Neural cell (in vitro differentiated cells): ENCODE results near the gene CDC42SE1. TPM values are rescaled to one million over a fixed set of nuclear protein-coding genes. Genes with fewer than 3 reads are reported as not detected.
"Not testable (repeated sequence)": the region's sequence is repeated elsewhere in the genome, so short reads cannot be mapped to it uniquely, and the experiment has no call there.

Experiments used
- H2AFZ ChIP-seq: fragments of 200-600, 300-800 bp; sonication (generic), shearing (Covaris generic); 2 replicates; pipeline ENCODE4 v1.6.0; 2014; ENCODE audit warnings: low read depth, mild to moderate bottlenecking, antibody characterized with exemption, low read length, moderate library complexity
- H3F3A ChIP-seq: fragments of 200-600 bp; shearing (Covaris generic); 2 replicates; pipeline ENCODE4 v1.6.1; 2016; ENCODE audit warnings: mild to moderate bottlenecking, moderate library complexity, mixed read lengths, antibody characterized with exemption, low read length; ENCODE audit not compliant: insufficient read depth, poor library complexity, severe bottlenecking
- H3K27ac ChIP-seq: fragments of 200-600, 300-800 bp; sonication (generic), shearing (Covaris generic); 2 replicates; pipeline ENCODE4 v1.5.1; 2014; ENCODE audit warnings: mild to moderate bottlenecking, low read length, moderate library complexity
- H3K27me3 ChIP-seq: fragments of 300-800, 200-600 bp; sonication (generic), shearing (Covaris generic); 2 replicates; pipeline ENCODE4 v1.6.0; 2014; ENCODE audit warnings: mild to moderate bottlenecking, low read depth, low read length, moderate library complexity; ENCODE audit not compliant: insufficient read depth
- H3K36me3 ChIP-seq: fragments of 300-800, 200-600 bp; sonication (generic), shearing (Covaris generic); 2 replicates; pipeline ENCODE4 v1.5.1; 2014; ENCODE audit warnings: mild to moderate bottlenecking, antibody characterized with exemption, low read length, moderate library complexity; ENCODE audit not compliant: insufficient read depth
- H3K4me2 ChIP-seq: fragments of 300-800, 200-600 bp; sonication (generic), shearing (Covaris generic); 2 replicates; pipeline ENCODE4 v1.6.0; 2014; ENCODE audit warnings: mild to moderate bottlenecking, low read length
- H3K4me3 ChIP-seq: fragments of 300-800, 200-600 bp; sonication (generic), shearing (Covaris generic); 2 replicates; pipeline ENCODE4 v1.5.1; 2014; ENCODE audit warnings: mild to moderate bottlenecking, low read length, moderate library complexity
- H3K79me2 ChIP-seq: fragments of 200-600 bp; shearing (Covaris generic); replicated peaks from 2 replicates; pipeline ENCODE4 v1.6.0; 2014; ENCODE audit warnings: mild to moderate bottlenecking, low read length, moderate library complexity; ENCODE audit not compliant: insufficient read depth
- H3K9ac ChIP-seq: fragments of 300-800, 200-600 bp; sonication (generic), shearing (Covaris generic); 2 replicates; pipeline ENCODE4 v1.6.1; 2016; ENCODE audit warnings: mild to moderate bottlenecking, low read length, mixed read lengths
- H3K9me2 ChIP-seq: fragments of 200-600 bp; shearing (Covaris generic); 2 replicates; pipeline ENCODE4 v1.6.1; 2016; ENCODE audit warnings: mild to moderate bottlenecking, low read length, mixed read lengths; ENCODE audit not compliant: insufficient read depth
- H3K9me3 ChIP-seq: fragments of 200-600, 300-800 bp; sonication (generic), shearing (Covaris generic); 2 replicates; pipeline ENCODE4 v1.6.1; 2016; ENCODE audit warnings: mild to moderate bottlenecking, mixed run types, low read length, moderate library complexity, mixed read lengths
- H4K20me1 ChIP-seq: fragments of 200-600 bp; shearing (Covaris generic); 2 replicates; pipeline ENCODE4 v1.6.1; 2016; ENCODE audit warnings: mild to moderate bottlenecking, mixed run types; ENCODE audit not compliant: insufficient read depth
- EP300 ChIP-seq: fragments of 450-650 bp; conservative IDR thresholded peaks from 2 replicates; pipeline ENCODE4 v1.6.1; 2014; ENCODE audit warnings: antibody characterized with exemption, mild to moderate bottlenecking, moderate library complexity; ENCODE audit not compliant: poor library complexity, severe bottlenecking
- EZH2 ChIP-seq: fragments of 200-600, 300-800 bp; shearing (Covaris generic), sonication (generic); IDR thresholded peaks from 2 replicates; pipeline ENCODE4 v1.6.1; 2014; ENCODE audit warnings: antibody characterized with exemption, low read length, borderline replicate concordance, mild to moderate bottlenecking; ENCODE audit not compliant: insufficient read depth, poor library complexity, severe bottlenecking
- MXI1 ChIP-seq: fragments of 450-650 bp; conservative IDR thresholded peaks from 2 replicates; pipeline ENCODE4 v1.6.1; 2014; ENCODE audit warnings: antibody characterized with exemption, mild to moderate bottlenecking; ENCODE audit not compliant: poor library complexity, severe bottlenecking
- POLR2AphosphoS5 ChIP-seq: IDR thresholded peaks from 2 replicates; pipeline ENCODE4 v1.6.1; 2012
- RAD21 ChIP-seq: fragments of 450-650 bp; conservative IDR thresholded peaks from 2 replicates; pipeline ENCODE4 v1.6.1; 2014; ENCODE audit warnings: antibody characterized with exemption, mild to moderate bottlenecking, moderate library complexity
- SMC3 ChIP-seq: fragments of 450-650 bp; conservative IDR thresholded peaks from 2 replicates; pipeline ENCODE4 v1.6.1; 2014; ENCODE audit warnings: antibody characterized with exemption, mild to moderate bottlenecking, moderate library complexity; ENCODE audit not compliant: poor library complexity
- TAF1 ChIP-seq: IDR thresholded peaks from 2 replicates; pipeline ENCODE4 v1.6.1; 2012; ENCODE audit warnings: low read depth
- polyA plus RNA-seq: library from polyadenylated mRNA; depleted of rRNA; stranded (reverse); fragments of >200 nt; gene quantifications from 2 replicates; pipeline ENCODE4 v1.2.3, GENCODE V29; 2014
- TF ChIP-seq, protein P1 (sequence below): IDR thresholded peaks from 2 replicates; pipeline ENCODE4 v1.6.1; 2012; ENCODE audit warnings: borderline replicate concordance
- TF ChIP-seq, protein P2 (sequence below): fragments of 450-650 bp; IDR thresholded peaks from 2 replicates; pipeline ENCODE4 v1.5.1; 2014; ENCODE audit warnings: antibody characterized with exemption, mild to moderate bottlenecking, moderate library complexity; ENCODE audit not compliant: poor library complexity, severe bottlenecking

CDC42SE1 gene
- polyA plus RNA-seq, 1 donor from 2014 or later: 102 TPM

DNA sequence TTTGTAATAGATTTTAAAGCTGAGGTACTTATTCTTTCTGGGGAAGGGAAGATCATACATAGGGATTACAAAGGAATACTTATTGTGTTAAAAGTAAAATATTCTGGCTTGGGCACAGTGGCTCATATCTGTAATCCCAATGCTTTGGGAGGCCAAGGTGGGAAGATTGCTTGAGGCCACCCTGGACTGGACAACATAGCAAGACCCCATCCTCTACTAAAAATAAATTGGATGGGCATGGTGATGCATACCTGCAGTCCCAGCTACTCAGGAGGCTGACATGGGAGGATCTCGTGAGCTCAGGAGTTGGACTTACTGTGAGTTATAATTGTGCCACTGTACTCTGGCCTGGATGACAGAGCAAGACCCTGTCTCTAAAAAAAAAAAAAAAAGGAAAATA, 38.7 kb upstream of the CDC42SE1 start:
- H3K9me3 ChIP-seq: no peaks in the 10 kb centered on the region
- no peak overlapping the region for H3K9ac ChIP-seq
- no peaks in the 10 kb centered on the region for H3K79me2 ChIP-seq
- TF ChIP-seq POLR2AphosphoS5 (no peak), TAF1 (no peak), EP300 (no peak)
- H3K9me2 ChIP-seq: no peaks in the 10 kb centered on the region
- H4K20me1 ChIP-seq: no peaks in the 10 kb centered on the region
- H3K4me2 ChIP-seq: no peak overlapping the region
- no peak overlapping the region for H3K4me3 ChIP-seq
- H3F3A ChIP-seq: no peaks in the 10 kb centered on the region
- H2AFZ ChIP-seq: no peak overlapping the region
- H3K36me3 ChIP-seq: no peaks in the 10 kb centered on the region
- H3K27ac ChIP-seq: no peak overlapping the region
- H3K27me3 ChIP-seq: no peaks in the 10 kb centered on the region

DNA sequence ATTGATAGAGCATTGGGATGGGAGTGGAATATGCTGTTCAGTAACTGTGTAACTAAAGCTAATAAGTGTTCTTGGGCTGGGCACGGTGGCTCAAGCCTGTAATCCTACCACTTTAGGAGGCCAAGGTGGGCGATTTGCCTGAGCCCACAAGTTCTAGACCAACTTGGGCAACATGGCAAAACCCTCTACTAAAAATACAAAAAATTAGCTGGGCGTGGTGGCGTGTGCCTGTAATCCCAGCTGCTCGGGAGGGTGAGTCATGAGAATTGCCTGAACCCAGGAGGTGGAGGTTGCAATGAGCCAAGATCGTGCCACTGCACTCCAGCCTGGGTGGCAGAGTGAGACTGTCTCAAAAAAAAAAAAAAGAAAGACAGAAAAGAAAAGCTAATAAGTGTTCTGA, 38.0 kb upstream of the CDC42SE1 start:
- H3K9me2 ChIP-seq, H3K9me3 ChIP-seq, H2AFZ ChIP-seq, H3K27ac ChIP-seq, H3K4me2 ChIP-seq, H3K36me3 ChIP-seq, H3K27me3 ChIP-seq, H3K4me3 ChIP-seq, H3K9ac ChIP-seq, H3F3A ChIP-seq, H3K79me2 ChIP-seq, H4K20me1 ChIP-seq: not testable (repeated sequence)

DNA sequence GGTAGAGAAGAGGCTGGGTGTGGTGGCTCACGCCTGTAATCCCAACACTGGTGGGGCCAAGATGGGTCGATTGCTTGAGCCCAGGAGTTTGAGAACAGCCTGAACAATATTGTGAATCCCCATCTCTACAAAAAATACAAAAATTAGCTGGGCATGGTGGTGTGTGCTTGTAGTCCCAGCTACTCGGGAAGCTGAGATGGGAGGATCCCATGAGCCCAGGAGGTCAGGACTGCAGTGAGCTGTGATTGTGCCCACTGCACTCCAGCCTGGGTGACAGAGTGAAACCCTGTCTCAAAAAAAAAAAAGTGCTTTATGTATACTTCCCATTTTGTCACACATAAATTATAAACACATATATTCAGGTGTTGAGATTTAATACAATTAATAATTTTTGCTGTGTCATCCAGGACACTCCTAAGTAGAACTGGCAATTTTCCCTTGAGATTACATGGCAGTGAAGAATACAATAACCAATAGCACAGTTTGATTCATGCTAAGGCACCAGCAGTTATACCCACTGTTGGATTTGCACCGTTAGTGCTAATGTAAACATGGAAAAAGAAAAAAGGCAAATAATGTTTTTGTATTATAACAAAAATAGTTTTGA, 26.6 kb upstream of the CDC42SE1 start:
- H3K27me3 ChIP-seq: no peaks in the 10 kb centered on the region
- H3K79me2 ChIP-seq: no peaks in the 10 kb centered on the region
- H3K9me2 ChIP-seq: no peaks in the 10 kb centered on the region
- no peaks in the 10 kb centered on the region for H4K20me1 ChIP-seq
- no peaks in the 10 kb centered on the region for H3K9me3 ChIP-seq
- H3K4me2 ChIP-seq: no peak overlapping the region
- H3F3A ChIP-seq: no peaks in the 10 kb centered on the region
- no peak overlapping the region for H3K9ac ChIP-seq
- no peak overlapping the region for H2AFZ ChIP-seq
- H3K27ac ChIP-seq: no peak overlapping the region
- no peak overlapping the region for H3K4me3 ChIP-seq
- TF ChIP-seq, protein P1, sequence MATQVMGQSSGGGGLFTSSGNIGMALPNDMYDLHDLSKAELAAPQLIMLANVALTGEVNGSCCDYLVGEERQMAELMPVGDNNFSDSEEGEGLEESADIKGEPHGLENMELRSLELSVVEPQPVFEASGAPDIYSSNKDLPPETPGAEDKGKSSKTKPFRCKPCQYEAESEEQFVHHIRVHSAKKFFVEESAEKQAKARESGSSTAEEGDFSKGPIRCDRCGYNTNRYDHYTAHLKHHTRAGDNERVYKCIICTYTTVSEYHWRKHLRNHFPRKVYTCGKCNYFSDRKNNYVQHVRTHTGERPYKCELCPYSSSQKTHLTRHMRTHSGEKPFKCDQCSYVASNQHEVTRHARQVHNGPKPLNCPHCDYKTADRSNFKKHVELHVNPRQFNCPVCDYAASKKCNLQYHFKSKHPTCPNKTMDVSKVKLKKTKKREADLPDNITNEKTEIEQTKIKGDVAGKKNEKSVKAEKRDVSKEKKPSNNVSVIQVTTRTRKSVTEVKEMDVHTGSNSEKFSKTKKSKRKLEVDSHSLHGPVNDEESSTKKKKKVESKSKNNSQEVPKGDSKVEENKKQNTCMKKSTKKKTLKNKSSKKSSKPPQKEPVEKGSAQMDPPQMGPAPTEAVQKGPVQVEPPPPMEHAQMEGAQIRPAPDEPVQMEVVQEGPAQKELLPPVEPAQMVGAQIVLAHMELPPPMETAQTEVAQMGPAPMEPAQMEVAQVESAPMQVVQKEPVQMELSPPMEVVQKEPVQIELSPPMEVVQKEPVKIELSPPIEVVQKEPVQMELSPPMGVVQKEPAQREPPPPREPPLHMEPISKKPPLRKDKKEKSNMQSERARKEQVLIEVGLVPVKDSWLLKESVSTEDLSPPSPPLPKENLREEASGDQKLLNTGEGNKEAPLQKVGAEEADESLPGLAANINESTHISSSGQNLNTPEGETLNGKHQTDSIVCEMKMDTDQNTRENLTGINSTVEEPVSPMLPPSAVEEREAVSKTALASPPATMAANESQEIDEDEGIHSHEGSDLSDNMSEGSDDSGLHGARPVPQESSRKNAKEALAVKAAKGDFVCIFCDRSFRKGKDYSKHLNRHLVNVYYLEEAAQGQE: no peak
- no peak for TF ChIP-seq RAD21
- TF ChIP-seq, protein P2, sequence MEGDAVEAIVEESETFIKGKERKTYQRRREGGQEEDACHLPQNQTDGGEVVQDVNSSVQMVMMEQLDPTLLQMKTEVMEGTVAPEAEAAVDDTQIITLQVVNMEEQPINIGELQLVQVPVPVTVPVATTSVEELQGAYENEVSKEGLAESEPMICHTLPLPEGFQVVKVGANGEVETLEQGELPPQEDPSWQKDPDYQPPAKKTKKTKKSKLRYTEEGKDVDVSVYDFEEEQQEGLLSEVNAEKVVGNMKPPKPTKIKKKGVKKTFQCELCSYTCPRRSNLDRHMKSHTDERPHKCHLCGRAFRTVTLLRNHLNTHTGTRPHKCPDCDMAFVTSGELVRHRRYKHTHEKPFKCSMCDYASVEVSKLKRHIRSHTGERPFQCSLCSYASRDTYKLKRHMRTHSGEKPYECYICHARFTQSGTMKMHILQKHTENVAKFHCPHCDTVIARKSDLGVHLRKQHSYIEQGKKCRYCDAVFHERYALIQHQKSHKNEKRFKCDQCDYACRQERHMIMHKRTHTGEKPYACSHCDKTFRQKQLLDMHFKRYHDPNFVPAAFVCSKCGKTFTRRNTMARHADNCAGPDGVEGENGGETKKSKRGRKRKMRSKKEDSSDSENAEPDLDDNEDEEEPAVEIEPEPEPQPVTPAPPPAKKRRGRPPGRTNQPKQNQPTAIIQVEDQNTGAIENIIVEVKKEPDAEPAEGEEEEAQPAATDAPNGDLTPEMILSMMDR: no peak
- TF ChIP-seq TAF1: no peak
- TF ChIP-seq POLR2AphosphoS5: no peak
- no peak for TF ChIP-seq EZH2
- no peak for TF ChIP-seq SMC3
- no peak for TF ChIP-seq EP300
- TF ChIP-seq MXI1: no peak
- no peaks in the 10 kb centered on the region for H3K36me3 ChIP-seq
